Liver (tissue), 9 donors: ENCODE measurements around the gene BSN. TPM values are rescaled to one million over a fixed set of nuclear protein-coding genes. Genes with fewer than 3 reads are reported as not detected.

Experiments used
- DNase-seq: peaks from one replicate; pipeline ENCODE4 v3.0.0-alpha.2; 2017; ENCODE audit warnings: low spot score
- H3K27ac ChIP-seq, 2 donors: one replicate each; pipeline ENCODE4 v1.7.0; 2013; ENCODE audit warnings: inconsistent platforms in 2 of 2, low read length in 2 of 2, control low read depth in 1 of 2, low read depth in 1 of 2, mild to moderate bottlenecking in 1 of 2
- H3K27me3 ChIP-seq, 4 donors: one replicate each; pipeline versions ENCODE4 v1.6.1 to v1.7.0; 2013; ENCODE audit warnings: low read length in 3 of 4, inconsistent platforms in 1 of 4, mild to moderate bottlenecking in 1 of 4, moderate library complexity in 1 of 4; ENCODE audit not compliant: control insufficient read depth in 4 of 4, insufficient read depth in 4 of 4
- H3K36me3 ChIP-seq, 4 donors: one replicate each; pipeline versions ENCODE4 v1.6.1 to v1.7.0; 2013; ENCODE audit warnings: low read length in 3 of 4, mild to moderate bottlenecking in 3 of 4, low read depth in 1 of 4, moderate library complexity in 1 of 4; ENCODE audit not compliant: control insufficient read depth in 4 of 4, insufficient read depth in 3 of 4
- H3K4me1 ChIP-seq, 4 donors: one replicate each; pipeline versions ENCODE4 v1.6.1 to v1.7.0; 2013; ENCODE audit warnings: low read length in 3 of 4, mild to moderate bottlenecking in 3 of 4, moderate library complexity in 1 of 4; ENCODE audit not compliant: control insufficient read depth in 4 of 4, insufficient read depth in 4 of 4
- H3K4me3 ChIP-seq, 3 donors: one replicate each; pipeline versions ENCODE4 v1.6.1 to v1.7.0; 2013; ENCODE audit warnings: low read length in 3 of 3, control low read depth in 1 of 3, low read depth in 1 of 3, mild to moderate bottlenecking in 1 of 3
- H3K9ac ChIP-seq, 2 donors: one replicate each; pipeline ENCODE4 v1.7.0; 2013; ENCODE audit warnings: low read length in 2 of 2, mild to moderate bottlenecking in 2 of 2, moderate library complexity in 2 of 2, control low read depth in 1 of 2, low read depth in 1 of 2
- H3K9me3 ChIP-seq, 4 donors: one replicate each; pipeline versions ENCODE4 v1.6.1 to v1.7.0; 2013; ENCODE audit warnings: low read length in 3 of 4; ENCODE audit not compliant: control insufficient read depth in 4 of 4
- ATF3 ChIP-seq: IDR thresholded peaks from 2 replicates; pipeline ENCODE4 v1.6.1; 2016; ENCODE audit warnings: antibody characterized with exemption
- FOXA1 ChIP-seq: IDR thresholded peaks from 2 replicates; pipeline ENCODE4 v1.6.1; 2016; ENCODE audit warnings: antibody characterized with exemption
- NR2F2 ChIP-seq: IDR thresholded peaks from 2 replicates; pipeline ENCODE4 v1.6.1; 2016; ENCODE audit warnings: antibody characterized with exemption
- RAD21 ChIP-seq, 2 donors: IDR thresholded peaks; 2 replicates each; pipeline ENCODE4 v1.6.1; 2016; ENCODE audit warnings: antibody characterized with exemption in 2 of 2, mild to moderate bottlenecking in 2 of 2
- RXRA ChIP-seq, 2 donors: IDR thresholded peaks; 2 replicates each; pipeline ENCODE4 v1.6.1; 2017 to 2018; ENCODE audit warnings: antibody characterized with exemption in 2 of 2, mild to moderate bottlenecking in 1 of 2
- TAF1 ChIP-seq: conservative IDR thresholded peaks from 2 replicates; pipeline ENCODE4 v1.6.1; 2016; ENCODE audit warnings: antibody characterized with exemption, mild to moderate bottlenecking
- WGBS: extraction: QIAGEN DNeasy Blood & Tissue Kit; methylation state at CpG from one replicate; pipeline ENCODE4 v1.1.7; 2013; 5-methylcytosine and 5-hydroxymethylcytosine counted together
- polyA plus RNA-seq, 2 donors: library from polyadenylated mRNA; stranded (reverse) in 1 of 2; unstranded in 1 of 2; fragments of 200-250 nt in 1 of 2; fragments of >200 nt in 1 of 2; fragmentation: Nextera tagmentation in 1 of 2; extraction: Ambion mirVana in 1 of 2; gene quantifications; one replicate each; pipeline versions ENCODE4 v1.2.1 to v1.2.3, GENCODE V29; 2013 to 2015
- total RNA-seq, 2 donors: library from RNA; depleted of rRNA; stranded (reverse); fragments of >200 nt; gene quantifications; one replicate each; pipeline ENCODE4 v1.2.3, GENCODE V29; 2014
- TF ChIP-seq, protein P1 (sequence below): IDR thresholded peaks from 2 replicates; pipeline ENCODE4 v1.6.1; 2016; ENCODE audit warnings: antibody characterized with exemption
- TF ChIP-seq, protein P2 (sequence below): IDR thresholded peaks from 2 replicates; pipeline ENCODE4 v1.6.1; 2016; ENCODE audit warnings: antibody characterized with exemption, mild to moderate bottlenecking
- donor health status: healthy.
- donor health status: healthy.
- donor health status: healthy.
- donor health status: healthy.
- donor health status: healthy.

Gene BSN
- total and polyA plus RNA-seq, 4 donors = 0.32 to 0.67 (median 0.40) TPM

DNA sequence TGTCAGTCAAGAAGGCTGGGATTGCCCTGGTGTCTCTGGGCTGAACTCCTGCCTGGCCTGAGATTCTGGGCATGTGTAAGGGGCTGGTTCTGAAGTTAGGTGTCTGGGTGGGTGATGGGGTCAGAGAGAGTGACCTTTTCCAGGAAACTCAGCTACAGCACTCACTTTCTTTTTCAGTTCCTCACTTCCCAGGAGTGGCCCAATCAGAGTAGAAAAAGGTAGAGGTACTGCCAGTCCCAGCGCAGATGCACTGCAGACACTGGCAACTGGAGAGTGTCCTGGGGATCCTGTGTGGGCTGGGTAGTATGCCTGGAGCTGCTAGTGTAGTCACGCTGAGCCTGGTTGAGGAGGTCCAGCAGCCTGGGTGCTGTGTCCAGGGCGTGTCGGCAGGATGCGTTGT lies 73.4 kb downstream of the BSN start:
- Histone ChIP-seq H3K9me3 (no peaks in the 10 kb centered on the region), H3K4me1 (no peaks in the 10 kb centered on the region), H3K36me3 (peaks cover 0 to 4% (median 0%) of the 10 kb centered on the region in 4 donors), H3K27me3 (no peaks in the 10 kb centered on the region), H3K27ac (no peak overlapping the region), H3K4me3 (no peak overlapping the region), H3K9ac (no peak overlapping the region)
- DNase-seq = no peak
- WGBS = 95% methylated on average over 5 of the region's 5 CpGs
- no peak for TF ChIP-seq RAD21 (IDR thresholded peaks at IDR 0.05)
- TF ChIP-seq RXRA (IDR thresholded peaks at IDR 0.05) = no peak
- TF ChIP-seq, protein P1, sequence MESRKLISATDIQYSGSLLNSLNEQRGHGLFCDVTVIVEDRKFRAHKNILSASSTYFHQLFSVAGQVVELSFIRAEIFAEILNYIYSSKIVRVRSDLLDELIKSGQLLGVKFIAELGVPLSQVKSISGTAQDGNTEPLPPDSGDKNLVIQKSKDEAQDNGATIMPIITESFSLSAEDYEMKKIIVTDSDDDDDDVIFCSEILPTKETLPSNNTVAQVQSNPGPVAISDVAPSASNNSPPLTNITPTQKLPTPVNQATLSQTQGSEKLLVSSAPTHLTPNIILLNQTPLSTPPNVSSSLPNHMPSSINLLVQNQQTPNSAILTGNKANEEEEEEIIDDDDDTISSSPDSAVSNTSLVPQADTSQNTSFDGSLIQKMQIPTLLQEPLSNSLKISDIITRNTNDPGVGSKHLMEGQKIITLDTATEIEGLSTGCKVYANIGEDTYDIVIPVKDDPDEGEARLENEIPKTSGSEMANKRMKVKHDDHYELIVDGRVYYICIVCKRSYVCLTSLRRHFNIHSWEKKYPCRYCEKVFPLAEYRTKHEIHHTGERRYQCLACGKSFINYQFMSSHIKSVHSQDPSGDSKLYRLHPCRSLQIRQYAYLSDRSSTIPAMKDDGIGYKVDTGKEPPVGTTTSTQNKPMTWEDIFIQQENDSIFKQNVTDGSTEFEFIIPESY = no peak
- no peak for TF ChIP-seq TAF1

- 94% methylated on average over 2 of the region's 2 CpGs for WGBS
Observed at GRCh38 chr3:49628249-49628648, 74.0 kb downstream of the BSN start.

More at GRCh38 chr3:49628249-49628648, 74.0 kb downstream of the BSN start:
- H3K27me3 ChIP-seq = no peaks in the 10 kb centered on the region
- no peak overlapping the region for H3K27ac ChIP-seq
- no peak overlapping the region for H3K4me3 ChIP-seq
- no peaks in the 10 kb centered on the region for H3K9me3 ChIP-seq
- H3K9ac ChIP-seq = no peak overlapping the region
- H3K36me3 ChIP-seq = peaks cover 0 to 4% (median 0%) of the 10 kb centered on the region in 4 donors
- DNase-seq = no peak
- TF ChIP-seq, protein P2, sequence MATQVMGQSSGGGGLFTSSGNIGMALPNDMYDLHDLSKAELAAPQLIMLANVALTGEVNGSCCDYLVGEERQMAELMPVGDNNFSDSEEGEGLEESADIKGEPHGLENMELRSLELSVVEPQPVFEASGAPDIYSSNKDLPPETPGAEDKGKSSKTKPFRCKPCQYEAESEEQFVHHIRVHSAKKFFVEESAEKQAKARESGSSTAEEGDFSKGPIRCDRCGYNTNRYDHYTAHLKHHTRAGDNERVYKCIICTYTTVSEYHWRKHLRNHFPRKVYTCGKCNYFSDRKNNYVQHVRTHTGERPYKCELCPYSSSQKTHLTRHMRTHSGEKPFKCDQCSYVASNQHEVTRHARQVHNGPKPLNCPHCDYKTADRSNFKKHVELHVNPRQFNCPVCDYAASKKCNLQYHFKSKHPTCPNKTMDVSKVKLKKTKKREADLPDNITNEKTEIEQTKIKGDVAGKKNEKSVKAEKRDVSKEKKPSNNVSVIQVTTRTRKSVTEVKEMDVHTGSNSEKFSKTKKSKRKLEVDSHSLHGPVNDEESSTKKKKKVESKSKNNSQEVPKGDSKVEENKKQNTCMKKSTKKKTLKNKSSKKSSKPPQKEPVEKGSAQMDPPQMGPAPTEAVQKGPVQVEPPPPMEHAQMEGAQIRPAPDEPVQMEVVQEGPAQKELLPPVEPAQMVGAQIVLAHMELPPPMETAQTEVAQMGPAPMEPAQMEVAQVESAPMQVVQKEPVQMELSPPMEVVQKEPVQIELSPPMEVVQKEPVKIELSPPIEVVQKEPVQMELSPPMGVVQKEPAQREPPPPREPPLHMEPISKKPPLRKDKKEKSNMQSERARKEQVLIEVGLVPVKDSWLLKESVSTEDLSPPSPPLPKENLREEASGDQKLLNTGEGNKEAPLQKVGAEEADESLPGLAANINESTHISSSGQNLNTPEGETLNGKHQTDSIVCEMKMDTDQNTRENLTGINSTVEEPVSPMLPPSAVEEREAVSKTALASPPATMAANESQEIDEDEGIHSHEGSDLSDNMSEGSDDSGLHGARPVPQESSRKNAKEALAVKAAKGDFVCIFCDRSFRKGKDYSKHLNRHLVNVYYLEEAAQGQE = no peak
- no peak for TF ChIP-seq RAD21 (IDR thresholded peaks at IDR 0.05)
- TF ChIP-seq FOXA1 = no peak
- no peak for TF ChIP-seq NR2F2
- no peak for TF ChIP-seq ATF3
- TF ChIP-seq, protein P1 = no peak
- no peaks in the 10 kb centered on the region for H3K4me1 ChIP-seq
